ENCODE results near the gene OR2V2.
"Not testable (repeated sequence)": the region's sequence is repeated elsewhere in the genome, so short reads cannot be mapped to it uniquely, and the experiment has no call there.

The OR2V2 gene

GRCh38 chr5:181171782-181172181, 24.4 kb downstream of the OR2V2 start:
- no peak for DNase-seq

GRCh38 chr5:181173027-181173419, 25.6 kb downstream of the OR2V2 start:
- no peak for DNase-seq

- DNase-seq: no peak
These were observed 26.3 kb downstream of the OR2V2 start for GRCh38 chr5:181173420-181174342.

GRCh38 chr5:181176254-181176952, 29.0 kb downstream of the OR2V2 start:
- DNase-seq: no peak

- not testable (repeated sequence) for DNase-seq
These were observed 30.2 kb downstream of the OR2V2 start for GRCh38 chr5:181177559-181177958.

- no peak for DNase-seq
These were observed 34.5 kb downstream of the OR2V2 start for GRCh38 chr5:181181650-181182565.

- no peak for DNase-seq
These were observed 35.3 kb downstream of the OR2V2 start for GRCh38 chr5:181182651-181183050.

GRCh38 chr5:181184845-181185216, 37.4 kb downstream of the OR2V2 start:
- no peak for DNase-seq

GRCh38 chr5:181185560-181185959, 38.2 kb downstream of the OR2V2 start:
- no peak for DNase-seq

- no peak for DNase-seq
These were observed 38.6 kb downstream of the OR2V2 start for GRCh38 chr5:181186022-181186421.

- no peak for DNase-seq
These were observed 39.7 kb downstream of the OR2V2 start for GRCh38 chr5:181186986-181187499.

GRCh38 chr5:181187500-181188213, 40.3 kb downstream of the OR2V2 start:
- DNase-seq: no peak

- DNase-seq: no peak
These were observed 41.4 kb downstream of the OR2V2 start for GRCh38 chr5:181188700-181189362.

- DNase-seq: no peak
These were observed 42.1 kb downstream of the OR2V2 start for GRCh38 chr5:181189363-181189961.

GRCh38 chr5:181189962-181190710, 42.8 kb downstream of the OR2V2 start:
- no peak for DNase-seq

GRCh38 chr5:181190711-181191525, 43.5 kb downstream of the OR2V2 start:
- no peak for DNase-seq

GRCh38 chr5:181191526-181192336, 44.3 kb downstream of the OR2V2 start:
- DNase-seq: no peak

- no peak for DNase-seq
These were observed 45.1 kb downstream of the OR2V2 start for GRCh38 chr5:181192337-181193046.

All from NCI-H1436 (cell line).